ENCODE measurements around the gene FTCD.

FTCD gene

DNA sequence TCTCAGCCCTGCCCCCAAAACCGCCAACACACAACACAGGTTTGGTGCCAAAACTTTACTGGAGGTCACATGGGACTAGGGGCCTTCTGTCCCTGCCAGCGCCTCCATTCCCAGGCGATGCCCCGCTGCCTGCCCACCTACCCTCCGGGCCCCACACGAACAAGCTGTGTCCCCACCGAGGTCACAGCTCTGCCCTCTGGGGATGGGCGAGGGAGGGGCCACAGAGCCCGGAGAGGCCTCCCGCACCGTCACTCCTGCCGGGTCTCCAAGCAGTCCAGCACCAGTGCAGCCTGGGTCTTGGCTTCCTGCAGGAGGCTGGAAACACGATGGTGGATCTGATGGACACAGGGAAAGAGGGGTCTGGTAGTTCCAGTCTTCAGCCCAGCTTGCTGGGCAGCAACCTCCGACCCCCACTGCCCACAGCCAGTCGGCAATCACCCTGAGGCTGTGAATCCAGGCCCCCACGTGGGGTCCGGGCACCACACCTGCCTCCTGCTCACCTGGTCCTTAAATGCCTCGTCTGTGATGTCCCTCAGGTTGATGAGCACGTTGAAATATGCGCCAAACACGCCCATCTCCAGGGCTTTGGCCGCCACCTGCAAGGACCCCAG lies 18.5 kb downstream of the FTCD start:
- no peak for DNase-seq

- no peak for DNase-seq
These were observed 19.5 kb downstream of the FTCD start for GRCh38 chr21:46135782-46136395.

- no peak for DNase-seq
These were observed 23.3 kb downstream of the FTCD start for GRCh38 chr21:46131838-46132651.

DNA sequence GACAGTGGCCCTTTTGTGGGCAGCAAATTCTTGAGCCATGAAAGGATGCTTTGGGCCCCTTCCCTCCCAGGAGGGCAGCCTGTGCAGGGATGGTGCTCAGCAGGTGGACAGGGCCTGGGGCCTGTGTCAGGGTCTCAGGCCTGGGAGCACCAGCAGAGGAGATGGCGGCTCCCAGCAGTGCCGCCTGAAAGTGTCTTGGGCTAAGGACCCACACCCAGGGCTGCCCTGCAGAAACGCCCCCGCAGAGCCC lies 23.9 kb downstream of the FTCD start:
- DNase-seq: no peak

- DNase-seq: no peak
These were observed 24.4 kb downstream of the FTCD start for GRCh38 chr21:46130831-46131587.

GRCh38 chr21:46129846-46130651 lies 25.3 kb downstream of the FTCD start:
- no peak for DNase-seq

DNA sequence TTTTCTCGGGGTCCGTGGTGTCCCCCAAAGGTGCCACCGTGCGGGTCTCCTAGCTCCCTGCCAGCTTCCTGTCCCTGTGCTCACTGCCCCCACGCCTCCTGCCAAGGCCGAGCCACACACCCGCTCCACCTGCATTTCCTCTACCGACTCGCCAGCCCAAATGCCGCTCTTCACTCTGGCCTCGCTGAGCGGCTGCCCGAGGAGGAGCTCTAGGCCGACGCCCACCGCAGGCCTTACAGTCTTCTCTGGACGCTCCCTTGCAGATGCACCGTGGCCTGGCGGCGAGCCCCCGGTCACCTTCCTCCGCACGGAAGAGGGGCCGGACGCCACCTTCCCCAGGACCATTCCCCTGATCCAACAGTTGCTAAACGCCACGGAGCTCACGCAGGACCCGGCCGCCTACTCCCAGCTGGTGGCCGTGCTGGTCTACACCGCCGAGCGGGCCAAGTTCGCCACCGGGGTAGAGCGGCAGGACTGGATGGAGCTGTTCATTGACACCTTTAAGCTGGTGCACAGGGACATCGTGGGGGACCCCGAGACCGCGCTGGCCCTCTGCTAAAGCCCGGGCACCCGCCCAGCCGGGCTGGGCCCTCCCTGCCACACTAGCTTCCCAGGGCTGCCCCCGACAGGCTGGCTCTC lies 26.3 kb downstream of the FTCD start:
- DNase-seq: no peak

GRCh38 chr21:46128106-46128932 lies 27.1 kb downstream of the FTCD start:
- no peak for DNase-seq

GRCh38 chr21:46127239-46128105 lies 27.9 kb downstream of the FTCD start:
- DNase-seq: no peak

DNA sequence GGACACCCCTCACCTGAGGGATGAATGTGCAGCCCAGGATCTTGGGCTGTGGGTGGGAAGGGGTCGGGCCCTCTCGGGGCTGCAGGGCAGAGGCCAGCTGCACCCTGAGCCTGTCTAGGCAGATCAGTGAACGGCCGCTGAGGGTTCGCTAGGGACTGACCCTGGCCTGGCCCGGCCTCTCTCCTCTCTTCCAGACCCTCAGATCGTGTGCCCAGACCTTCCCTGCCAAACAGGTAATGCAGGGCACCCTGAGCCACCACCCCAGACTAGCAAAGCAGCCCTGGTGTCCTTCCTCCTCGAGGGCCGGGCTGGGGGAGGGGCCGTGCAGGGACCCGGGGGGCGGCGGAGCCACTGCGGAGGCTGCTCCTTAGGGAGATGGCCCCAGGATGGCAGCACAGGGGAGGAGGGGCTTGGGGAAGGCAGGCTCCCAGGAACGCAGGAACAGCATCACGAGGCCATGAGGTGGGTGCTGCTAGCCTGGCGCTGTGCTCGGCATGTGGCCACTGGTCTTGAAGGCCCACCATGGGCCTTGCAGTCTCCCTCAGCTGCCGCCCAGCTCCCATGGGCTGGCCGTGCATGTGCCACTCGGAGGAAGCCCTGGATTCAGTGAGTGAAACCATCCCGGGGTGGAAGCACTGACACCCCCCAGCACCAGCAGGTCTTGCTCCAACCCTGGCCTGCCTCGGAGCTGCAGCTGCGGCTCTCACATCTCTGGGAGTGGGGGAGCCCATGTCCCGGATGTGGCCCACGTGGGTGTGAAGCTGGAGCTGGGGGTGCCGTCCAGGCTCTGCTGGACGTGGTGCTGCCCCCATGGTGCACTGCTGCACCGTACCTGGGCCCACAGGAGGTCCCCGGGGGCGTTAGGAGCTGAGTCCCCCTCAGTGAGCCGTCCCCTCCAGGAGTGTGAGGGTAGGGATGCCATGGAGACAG lies 28.8 kb downstream of the FTCD start:
- no peak for DNase-seq

DNA sequence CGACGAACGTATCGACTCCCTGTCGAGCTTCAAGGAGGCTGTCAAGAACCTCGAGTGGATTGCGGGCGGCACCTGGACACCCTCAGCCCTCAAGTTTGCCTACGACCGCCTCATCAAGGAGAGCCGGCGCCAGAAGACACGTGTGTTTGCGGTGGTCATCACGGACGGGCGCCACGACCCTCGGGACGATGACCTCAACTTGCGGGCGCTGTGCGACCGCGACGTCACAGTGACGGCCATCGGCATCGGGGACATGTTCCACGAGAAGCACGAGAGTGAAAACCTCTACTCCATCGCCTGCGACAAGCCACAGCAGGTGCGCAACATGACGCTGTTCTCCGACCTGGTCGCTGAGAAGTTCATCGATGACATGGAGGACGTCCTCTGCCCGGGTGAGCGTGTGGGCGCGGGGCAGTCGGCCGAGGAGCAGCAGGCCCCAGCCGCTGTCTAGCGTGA lies 29.5 kb downstream of the FTCD start:
- DNase-seq: no peak

DNA sequence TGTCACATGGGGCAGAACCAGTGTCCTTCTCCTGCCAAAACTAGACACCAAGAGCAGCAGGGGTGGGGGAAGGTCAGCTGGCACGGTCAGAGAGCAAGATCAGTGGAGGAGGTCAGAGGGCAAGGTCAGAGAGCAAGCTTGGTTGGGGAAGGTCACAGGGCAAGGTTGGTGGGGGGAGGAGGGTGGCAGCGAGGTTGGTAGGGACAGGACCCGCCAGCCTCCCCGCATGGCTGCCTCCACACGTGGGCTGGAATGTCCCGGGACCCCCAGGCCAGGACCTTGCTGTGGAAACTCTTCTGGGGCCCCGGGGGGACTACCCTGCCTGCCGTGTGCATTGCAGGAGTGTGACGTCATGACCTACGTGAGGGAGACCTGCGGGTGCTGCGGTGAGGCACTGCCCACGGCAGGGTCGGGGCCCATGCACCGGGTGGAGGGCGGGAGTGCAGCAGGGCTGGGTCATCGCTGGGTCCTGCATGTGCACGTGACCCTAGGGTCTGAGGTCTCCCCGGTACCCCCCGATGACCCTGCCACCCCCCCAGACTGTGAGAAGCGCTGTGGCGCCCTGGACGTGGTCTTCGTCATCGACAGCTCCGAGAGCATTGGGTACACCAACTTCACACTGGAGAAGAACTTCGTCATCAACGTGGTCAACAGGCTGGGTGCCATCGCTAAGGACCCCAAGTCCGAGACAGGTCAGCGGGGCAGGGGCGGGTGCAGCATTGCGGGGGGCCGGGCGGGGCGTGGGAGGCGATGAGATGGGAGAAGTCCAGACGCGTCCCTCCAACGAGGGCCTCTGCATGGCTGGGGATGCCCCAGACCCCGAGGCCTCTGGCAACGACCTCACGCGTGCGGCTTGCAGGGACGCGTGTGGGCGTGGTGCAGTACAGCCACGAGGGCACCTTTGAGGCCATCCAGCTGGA lies 30.2 kb downstream of the FTCD start:
- DNase-seq: no peak

DNA sequence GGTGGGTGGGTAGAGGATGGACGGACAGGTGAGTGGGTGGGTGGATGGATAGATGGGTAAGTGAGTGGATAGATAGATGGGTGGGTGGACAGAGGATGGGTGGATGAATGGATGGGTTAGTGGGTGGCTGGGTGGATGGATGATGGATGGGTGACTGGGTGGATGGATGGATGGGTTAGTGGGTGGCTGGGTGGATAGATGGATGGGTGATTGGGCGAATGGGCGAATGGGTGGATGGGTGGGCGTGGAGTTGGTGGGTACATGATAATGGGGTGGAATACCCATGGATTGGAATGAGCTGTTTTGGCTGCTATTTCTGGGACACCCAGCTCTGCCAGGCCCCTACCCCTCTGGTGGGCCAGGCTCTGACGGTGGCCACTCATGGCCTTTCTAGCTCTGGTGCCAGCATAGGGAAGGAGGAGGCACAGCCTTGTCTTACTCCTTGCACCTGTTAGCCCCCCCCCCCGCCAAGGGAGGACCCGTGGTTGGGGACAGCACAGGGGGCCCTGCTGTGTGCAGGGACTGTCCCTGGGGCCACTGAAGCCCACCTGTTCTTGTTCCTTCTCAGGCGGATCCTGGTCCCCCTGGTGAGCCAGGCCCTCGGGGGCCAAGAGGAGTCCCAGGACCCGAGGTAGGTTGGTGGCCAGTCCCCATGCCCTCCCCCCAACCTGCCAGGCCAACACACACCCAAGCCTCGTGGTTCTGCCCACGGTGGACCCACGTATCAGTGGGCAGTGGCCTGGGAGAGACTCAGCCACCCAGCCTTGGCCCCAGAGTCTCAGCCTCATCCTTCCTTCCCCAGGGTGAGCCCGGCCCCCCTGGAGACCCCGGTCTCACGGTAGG lies 31.1 kb downstream of the FTCD start:
- DNase-seq: no peak

DNA sequence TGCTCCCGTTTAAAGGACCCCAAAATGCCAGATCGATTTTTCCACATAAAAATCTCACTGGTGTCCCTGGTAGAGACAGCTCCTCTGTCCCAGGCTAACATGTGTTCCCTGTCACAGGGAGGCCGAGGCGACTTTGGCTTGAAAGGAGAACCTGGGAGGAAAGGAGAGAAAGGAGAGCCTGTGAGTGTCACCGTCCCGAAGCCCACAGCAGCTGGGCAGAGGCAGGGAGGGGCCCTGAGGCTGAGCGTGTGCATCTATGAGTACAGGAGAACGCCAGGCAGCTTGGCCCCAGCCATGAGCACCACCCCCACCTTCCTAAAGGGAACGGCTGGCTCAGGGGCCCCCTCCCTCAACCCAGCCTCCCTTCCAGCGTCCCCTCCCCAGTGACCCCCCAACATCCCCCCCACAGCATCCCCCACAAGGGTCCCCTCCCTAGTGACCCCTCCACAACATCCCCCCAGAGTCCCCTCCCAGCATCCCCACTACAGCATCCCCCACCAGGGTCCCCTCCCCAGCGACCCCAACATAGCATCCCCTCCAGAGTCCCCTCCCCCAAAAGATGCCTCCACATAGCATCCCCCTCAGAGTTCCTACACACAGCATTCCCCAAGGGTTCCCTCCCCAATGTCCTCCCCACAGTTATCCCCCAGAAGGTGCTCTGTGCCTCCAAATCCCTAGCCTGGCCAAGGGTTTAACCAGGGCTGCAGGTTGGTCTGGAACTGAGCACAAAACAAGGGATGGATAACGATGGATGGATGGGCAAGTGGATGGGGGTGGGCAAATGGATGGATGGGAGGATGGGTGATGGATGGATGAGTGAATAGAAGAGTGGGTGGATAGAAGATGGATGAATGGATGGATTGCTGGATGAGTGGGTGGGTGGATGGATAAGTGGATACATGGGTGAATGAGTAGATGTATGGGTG lies 32.4 kb downstream of the FTCD start:
- no peak for DNase-seq

- no peak for DNase-seq
These were observed 33.1 kb downstream of the FTCD start for GRCh38 chr21:46122237-46122671.

Data from amniotic stem cell (primary cell).